IMR-90 (cell line): ENCODE results near the gene ZKSCAN5.
"Not testable (repeated sequence)": the region's sequence is repeated elsewhere in the genome, so short reads cannot be mapped to it uniquely, and the experiment has no call there.

ENCODE experiments used
- BHLHE40 ChIP-seq: fragments of 150-350 bp; IDR thresholded peaks from 2 replicates; pipeline ENCODE4 v1.6.1; 2016; ENCODE audit warnings: mild to moderate bottlenecking, low read depth, low read length
- CHD1 ChIP-seq: IDR thresholded peaks from 2 replicates; pipeline ENCODE4 v1.6.1; 2012; ENCODE audit warnings: low read depth, low read length, improper control_type of control experiment
- FOS ChIP-seq: fragments of 150-350 bp; IDR thresholded peaks from 2 replicates; pipeline ENCODE4 v1.6.1; 2016; ENCODE audit warnings: low read depth, low read length
- MXI1 ChIP-seq: IDR thresholded peaks from 2 replicates; pipeline ENCODE4 v1.6.1; 2012; ENCODE audit warnings: low read depth, mild to moderate bottlenecking, low read length, moderate library complexity, borderline replicate concordance
- POLR2A ChIP-seq: IDR thresholded peaks from 2 replicates; pipeline ENCODE4 v1.6.1; 2012; ENCODE audit warnings: mild to moderate bottlenecking, low read depth, low read length
- RAD21 ChIP-seq: IDR thresholded peaks from 2 replicates; pipeline ENCODE4 v1.6.1; 2012; ENCODE audit warnings: low read length, improper control_type of control experiment
- RCOR1 ChIP-seq: IDR thresholded peaks from 2 replicates; pipeline ENCODE4 v1.6.1; 2012; ENCODE audit warnings: mild to moderate bottlenecking, low read length, improper control_type of control experiment; ENCODE audit not compliant: insufficient replicate concordance
- RFX5 ChIP-seq: IDR thresholded peaks from 2 replicates; pipeline ENCODE4 v1.8.0; 2012; ENCODE audit warnings: low read depth, mild to moderate bottlenecking, low read length, moderate library complexity
- SMC3 ChIP-seq: fragments of 150-350 bp; IDR thresholded peaks from 2 replicates; pipeline ENCODE4 v1.6.1; 2016; ENCODE audit warnings: low read depth, mild to moderate bottlenecking, antibody characterized with exemption, low read length, moderate library complexity
- TF ChIP-seq, protein P1 (sequence below): conservative IDR thresholded peaks from 2 replicates; pipeline ENCODE4 v1.5.1; 2012; ENCODE audit warnings: mild to moderate bottlenecking, low read depth, low read length, improper control_type of control experiment

DNA sequence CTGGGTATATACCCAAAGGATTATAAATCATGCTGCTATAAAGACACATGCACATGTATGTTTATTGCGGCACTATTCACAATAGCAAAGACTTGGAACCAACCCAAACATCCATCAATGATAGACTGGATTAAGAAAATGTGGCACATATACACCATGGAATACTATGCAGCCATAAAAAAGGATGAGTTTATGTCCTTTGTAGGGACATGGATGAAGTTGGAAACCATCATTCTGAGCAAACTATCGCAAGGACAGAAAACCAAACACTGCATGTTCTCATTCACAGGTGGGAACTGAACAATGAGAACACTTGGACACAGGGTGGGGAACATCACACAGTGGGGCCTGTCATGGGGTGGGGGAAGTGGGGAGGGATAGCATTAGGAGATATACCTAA lies 45.1 kb downstream of the ZKSCAN5 start:
- TF ChIP-seq BHLHE40, POLR2A, CHD1, RFX5, FOS, MXI1, SMC3, RAD21, RCOR1: not testable (repeated sequence)
- TF ChIP-seq, protein P1, sequence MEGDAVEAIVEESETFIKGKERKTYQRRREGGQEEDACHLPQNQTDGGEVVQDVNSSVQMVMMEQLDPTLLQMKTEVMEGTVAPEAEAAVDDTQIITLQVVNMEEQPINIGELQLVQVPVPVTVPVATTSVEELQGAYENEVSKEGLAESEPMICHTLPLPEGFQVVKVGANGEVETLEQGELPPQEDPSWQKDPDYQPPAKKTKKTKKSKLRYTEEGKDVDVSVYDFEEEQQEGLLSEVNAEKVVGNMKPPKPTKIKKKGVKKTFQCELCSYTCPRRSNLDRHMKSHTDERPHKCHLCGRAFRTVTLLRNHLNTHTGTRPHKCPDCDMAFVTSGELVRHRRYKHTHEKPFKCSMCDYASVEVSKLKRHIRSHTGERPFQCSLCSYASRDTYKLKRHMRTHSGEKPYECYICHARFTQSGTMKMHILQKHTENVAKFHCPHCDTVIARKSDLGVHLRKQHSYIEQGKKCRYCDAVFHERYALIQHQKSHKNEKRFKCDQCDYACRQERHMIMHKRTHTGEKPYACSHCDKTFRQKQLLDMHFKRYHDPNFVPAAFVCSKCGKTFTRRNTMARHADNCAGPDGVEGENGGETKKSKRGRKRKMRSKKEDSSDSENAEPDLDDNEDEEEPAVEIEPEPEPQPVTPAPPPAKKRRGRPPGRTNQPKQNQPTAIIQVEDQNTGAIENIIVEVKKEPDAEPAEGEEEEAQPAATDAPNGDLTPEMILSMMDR: not testable (repeated sequence)
